ENCODE results near the gene IFNL1. TPM values are rescaled to one million over a fixed set of nuclear protein-coding genes. Genes with fewer than 3 reads are reported as not detected.
A peak's percentile ranks its signal among the peaks of the same experiment; 100 is the strongest.

Gene IFNL1
- polyA plus RNA-seq, 4 donors, result not detected

DNA sequence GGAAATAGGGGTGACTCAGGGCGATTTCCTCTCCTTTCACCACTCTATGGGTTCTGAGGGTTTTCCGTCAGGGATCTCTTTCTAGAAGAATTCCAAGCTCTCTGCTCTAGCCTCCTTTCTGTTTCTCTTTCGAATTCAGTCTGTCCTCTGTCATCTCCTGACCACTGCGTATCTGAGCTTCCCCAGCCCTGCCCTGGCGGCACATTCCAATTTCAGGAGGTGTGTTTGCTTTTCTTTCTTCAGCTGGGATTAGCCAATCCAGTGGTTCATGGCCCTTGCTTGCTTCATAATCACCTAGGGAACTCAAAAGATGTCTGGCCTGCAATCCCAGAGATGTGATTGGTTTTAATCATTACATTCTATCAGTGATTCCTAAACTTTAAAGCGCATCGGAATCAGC, 18.6 kb upstream of the IFNL1 start:
- FAIRE-seq (no peak), DNase-seq (peak; percentile 72 to 73)
- no peak overlapping the region for H3K27ac ChIP-seq (ENCODE audit: low read depth in 1 of 3, low read length in 2 of 3)

DNA sequence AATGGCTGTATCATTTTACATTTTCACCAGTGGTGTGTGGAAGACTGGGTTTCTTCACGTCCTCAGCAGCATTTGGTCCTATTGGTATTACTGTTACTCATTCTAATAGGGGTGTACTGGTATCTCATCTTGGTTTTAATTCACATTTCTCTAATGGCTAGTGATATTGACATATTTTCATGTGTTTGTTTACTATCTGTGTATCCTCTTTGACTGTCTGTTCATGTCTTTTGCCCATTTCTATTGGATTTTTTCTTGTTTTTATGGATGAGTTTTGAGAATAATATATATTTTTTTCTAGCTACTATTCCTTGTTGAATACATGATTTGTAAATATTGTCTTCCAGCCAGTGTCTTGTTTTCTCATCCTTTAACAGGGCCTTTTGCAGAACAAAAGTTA, 14.2 kb upstream of the IFNL1 start:
- DNase-seq, result no peak
- no peaks in the 10 kb centered on the region for H3K36me3 ChIP-seq (ENCODE audit: control insufficient read depth in 3 of 3, insufficient read depth in 2 of 3, low read depth in 1 of 3, low read length in 3 of 3)
- WGBS, 3 donors, result 40 to 77% (median 75%) methylated on average over 1 of the region's 1 CpG
- H3K27ac ChIP-seq (ENCODE audit: low read depth in 1 of 3, low read length in 2 of 3), result no peak overlapping the region
- H3K4me1 ChIP-seq (ENCODE audit: control insufficient read depth in 3 of 3, insufficient read depth in 2 of 3, low read depth in 1 of 3, low read length in 2 of 3), result no peaks in the 10 kb centered on the region
- no peak overlapping the region for H3K4me3 ChIP-seq (ENCODE audit: low read depth in 1 of 3, low read length in 3 of 3)
- peaks cover 0 to 12% of the 10 kb centered on the region in 2 donors for H3K9me3 ChIP-seq (ENCODE audit: control insufficient read depth in 2 of 2, insufficient read depth in 1 of 2, low read depth in 1 of 2, low read length in 1 of 2)
- FAIRE-seq, result no peak
- no peaks in the 10 kb centered on the region for H3K27me3 ChIP-seq (ENCODE audit: control insufficient read depth in 3 of 3, insufficient read depth in 3 of 3, low read length in 3 of 3)

More for the DNA sequence above, 18.6 kb upstream of the IFNL1 start:
- no peaks in the 10 kb centered on the region for H3K4me1 ChIP-seq (ENCODE audit: control insufficient read depth in 3 of 3, insufficient read depth in 2 of 3, low read depth in 1 of 3, low read length in 2 of 3)
- peaks cover 0 to 3% (median 0%) of the 10 kb centered on the region in 3 donors for H3K27me3 ChIP-seq (ENCODE audit: control insufficient read depth in 3 of 3, insufficient read depth in 3 of 3, low read length in 3 of 3)
- no peak overlapping the region for H3K4me3 ChIP-seq (ENCODE audit: low read depth in 1 of 3, low read length in 3 of 3)
- H3K36me3 ChIP-seq (ENCODE audit: control insufficient read depth in 3 of 3, insufficient read depth in 2 of 3, low read depth in 1 of 3, low read length in 3 of 3), result no peaks in the 10 kb centered on the region
- peaks cover 0 to 3% of the 10 kb centered on the region in 2 donors for H3K9me3 ChIP-seq (ENCODE audit: control insufficient read depth in 2 of 2, insufficient read depth in 1 of 2, low read depth in 1 of 2, low read length in 1 of 2)
- WGBS, 3 donors, result 35 to 62% (median 44%) methylated on average over 7 of the region's 7 CpGs

DNA sequence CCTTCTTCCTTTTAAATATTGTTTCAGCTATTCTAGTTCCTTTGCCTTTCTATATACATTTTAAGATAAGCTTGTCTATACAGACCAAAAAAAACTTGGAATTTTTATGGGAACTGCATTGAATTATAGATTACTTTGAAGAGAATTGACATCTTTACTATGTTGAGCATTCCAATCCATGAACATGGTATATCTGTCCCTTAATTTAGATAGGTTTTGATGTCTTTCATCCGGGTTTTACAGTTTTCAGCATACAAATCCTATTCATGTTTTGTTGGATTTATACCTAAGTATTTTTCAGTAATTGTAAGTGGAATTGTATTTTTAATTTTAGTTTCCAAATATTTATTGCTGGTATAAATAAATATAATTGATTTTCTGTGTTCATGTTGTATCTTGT, 12.2 kb upstream of the IFNL1 start:
- FAIRE-seq (no peak), DNase-seq (no peak)
- 82 to 97% (median 94%) methylated on average over 1 of the region's 1 CpG for WGBS, 3 donors
- peaks cover 0 to 2% (median 0%) of the 10 kb centered on the region in 3 donors for H3K27me3 ChIP-seq (ENCODE audit: control insufficient read depth in 3 of 3, insufficient read depth in 3 of 3, low read length in 3 of 3)
- H3K27ac ChIP-seq (ENCODE audit: low read depth in 1 of 3, low read length in 2 of 3), result no peak overlapping the region
- no peaks in the 10 kb centered on the region for H3K36me3 ChIP-seq (ENCODE audit: control insufficient read depth in 3 of 3, insufficient read depth in 2 of 3, low read depth in 1 of 3, low read length in 3 of 3)
- no peaks in the 10 kb centered on the region for H3K4me1 ChIP-seq (ENCODE audit: control insufficient read depth in 3 of 3, insufficient read depth in 2 of 3, low read depth in 1 of 3, low read length in 2 of 3)
- H3K4me3 ChIP-seq (ENCODE audit: low read depth in 1 of 3, low read length in 3 of 3), result no peak overlapping the region
- H3K9me3 ChIP-seq (ENCODE audit: control insufficient read depth in 2 of 2, insufficient read depth in 1 of 2, low read depth in 1 of 2, low read length in 1 of 2), result peaks cover 0 to 12% of the 10 kb centered on the region in 2 donors

DNA sequence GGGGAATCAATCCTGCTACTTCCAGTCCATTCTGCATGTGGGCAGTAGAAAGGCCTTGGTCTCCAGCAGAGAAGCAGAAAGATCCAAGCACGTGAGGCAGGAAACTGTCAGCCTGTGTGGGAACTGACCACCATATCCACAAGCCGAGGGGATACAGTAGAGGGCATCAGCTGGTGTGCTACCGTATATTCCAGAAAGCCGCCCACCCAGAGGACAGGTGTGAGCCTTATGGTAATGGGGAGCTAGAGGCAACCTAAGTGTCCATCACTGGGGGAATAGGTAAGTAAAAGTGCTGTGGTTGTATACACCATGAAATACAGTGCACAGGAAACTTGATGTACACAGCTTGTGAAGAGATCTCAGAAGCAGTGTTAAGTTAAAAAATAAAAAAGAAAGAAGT, 2.8 kb upstream of the IFNL1 start:
- no peak overlapping the region for H3K27ac ChIP-seq (ENCODE audit: low read depth in 1 of 3, low read length in 2 of 3)
- 71 to 85% (median 80%) methylated on average over 4 of the region's 4 CpGs for WGBS, 3 donors
- H3K36me3 ChIP-seq (ENCODE audit: control insufficient read depth in 3 of 3, insufficient read depth in 2 of 3, low read depth in 1 of 3, low read length in 3 of 3), result no peaks in the 10 kb centered on the region
- H3K4me1 ChIP-seq (ENCODE audit: control insufficient read depth in 3 of 3, insufficient read depth in 2 of 3, low read depth in 1 of 3, low read length in 2 of 3), result no peaks in the 10 kb centered on the region
- H3K4me3 ChIP-seq (ENCODE audit: low read depth in 1 of 3, low read length in 3 of 3), result no peak overlapping the region
- peaks cover 0 to 19% (median 2%) of the 10 kb centered on the region in 3 donors for H3K27me3 ChIP-seq (ENCODE audit: control insufficient read depth in 3 of 3, insufficient read depth in 3 of 3, low read length in 3 of 3)
- no peak for DNase-seq
- H3K9me3 ChIP-seq (ENCODE audit: control insufficient read depth in 2 of 2, insufficient read depth in 1 of 2, low read depth in 1 of 2, low read length in 1 of 2), result no peaks in the 10 kb centered on the region
- FAIRE-seq, result no peak

- WGBS, 3 donors, result 81 to 93% (median 88%) methylated on average over 4 of the region's 4 CpGs
- Histone ChIP-seq H3K27ac (ENCODE audit: low read depth in 1 of 3, low read length in 2 of 3) (no peak overlapping the region), H3K4me3 (ENCODE audit: low read depth in 1 of 3, low read length in 3 of 3) (no peak overlapping the region), H3K4me1 (ENCODE audit: control insufficient read depth in 3 of 3, insufficient read depth in 2 of 3, low read depth in 1 of 3, low read length in 2 of 3) (no peaks in the 10 kb centered on the region), H3K36me3 (ENCODE audit: control insufficient read depth in 3 of 3, insufficient read depth in 2 of 3, low read depth in 1 of 3, low read length in 3 of 3) (no peaks in the 10 kb centered on the region), H3K9me3 (ENCODE audit: control insufficient read depth in 2 of 2, insufficient read depth in 1 of 2, low read depth in 1 of 2, low read length in 1 of 2) (no peaks in the 10 kb centered on the region), H3K27me3 (ENCODE audit: control insufficient read depth in 3 of 3, insufficient read depth in 3 of 3, low read length in 3 of 3) (peaks cover 0 to 8% (median 2%) of the 10 kb centered on the region in 3 donors)
- no peak for FAIRE-seq
- DNase-seq, result no peak
These were observed 699 bp downstream of the IFNL1 start for GRCh38 chr19:39296906-39297305.

DNA sequence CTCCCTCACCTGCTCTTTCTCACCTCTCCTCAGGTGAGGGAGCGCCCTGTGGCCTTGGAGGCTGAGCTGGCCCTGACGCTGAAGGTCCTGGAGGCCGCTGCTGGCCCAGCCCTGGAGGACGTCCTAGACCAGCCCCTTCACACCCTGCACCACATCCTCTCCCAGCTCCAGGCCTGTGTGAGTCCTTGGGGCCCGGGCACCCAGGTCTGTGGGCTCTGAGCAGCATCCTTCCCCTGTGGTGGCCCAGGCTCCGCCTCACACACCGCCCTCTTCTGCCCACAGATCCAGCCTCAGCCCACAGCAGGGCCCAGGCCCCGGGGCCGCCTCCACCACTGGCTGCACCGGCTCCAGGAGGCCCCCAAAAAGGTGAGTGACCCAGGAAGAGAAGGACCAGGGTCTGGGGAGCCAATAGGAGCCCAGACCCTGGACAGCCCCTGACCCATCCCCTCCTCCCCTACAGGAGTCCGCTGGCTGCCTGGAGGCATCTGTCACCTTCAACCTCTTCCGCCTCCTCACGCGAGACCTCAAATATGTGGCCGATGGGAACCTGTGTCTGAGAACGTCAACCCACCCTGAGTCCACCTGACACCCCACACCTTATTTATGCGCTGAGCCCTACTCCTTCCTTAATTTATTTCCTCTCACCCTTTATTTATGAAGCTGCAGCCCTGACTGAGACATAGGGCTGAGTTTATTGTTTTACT, 1.9 kb downstream of the IFNL1 start:
- H3K27me3 ChIP-seq (ENCODE audit: control insufficient read depth in 3 of 3, insufficient read depth in 3 of 3, low read length in 3 of 3), result peaks cover 0 to 6% (median 2%) of the 10 kb centered on the region in 3 donors
- no peak for FAIRE-seq
- no peak overlapping the region for H3K4me3 ChIP-seq (ENCODE audit: low read depth in 1 of 3, low read length in 3 of 3)
- H3K4me1 ChIP-seq (ENCODE audit: control insufficient read depth in 3 of 3, insufficient read depth in 2 of 3, low read depth in 1 of 3, low read length in 2 of 3), result no peaks in the 10 kb centered on the region
- WGBS, 3 donors, result 58 to 78% (median 68%) methylated on average over 16 to 17 of the region's 17 CpGs
- no peaks in the 10 kb centered on the region for H3K9me3 ChIP-seq (ENCODE audit: control insufficient read depth in 2 of 2, insufficient read depth in 1 of 2, low read depth in 1 of 2, low read length in 1 of 2)
- H3K27ac ChIP-seq (ENCODE audit: low read depth in 1 of 3, low read length in 2 of 3), result no peak overlapping the region
- DNase-seq, result peak in 1 of 2 donors; percentile 50
- H3K36me3 ChIP-seq (ENCODE audit: control insufficient read depth in 3 of 3, insufficient read depth in 2 of 3, low read depth in 1 of 3, low read length in 3 of 3), result no peaks in the 10 kb centered on the region

GRCh38 chr19:39299404-39299803, 3.2 kb downstream of the IFNL1 start:
- DNase-seq (peak in 1 of 2 donors; percentile 19), FAIRE-seq (no peak)
- H3K27ac ChIP-seq (ENCODE audit: low read depth in 1 of 3, low read length in 2 of 3), result no peak overlapping the region
- H3K36me3 ChIP-seq (ENCODE audit: control insufficient read depth in 3 of 3, insufficient read depth in 2 of 3, low read depth in 1 of 3, low read length in 3 of 3), result no peaks in the 10 kb centered on the region
- peaks cover 0 to 9% (median 0%) of the 10 kb centered on the region in 3 donors for H3K27me3 ChIP-seq (ENCODE audit: control insufficient read depth in 3 of 3, insufficient read depth in 3 of 3, low read length in 3 of 3)
- H3K4me3 ChIP-seq (ENCODE audit: low read depth in 1 of 3, low read length in 3 of 3), result no peak overlapping the region
- H3K4me1 ChIP-seq (ENCODE audit: control insufficient read depth in 3 of 3, insufficient read depth in 2 of 3, low read depth in 1 of 3, low read length in 2 of 3), result peaks cover 0 to 3% (median 0%) of the 10 kb centered on the region in 3 donors
- WGBS, 3 donors, result 70 to 86% (median 84%) methylated on average over 9 of the region's 9 CpGs
- no peaks in the 10 kb centered on the region for H3K9me3 ChIP-seq (ENCODE audit: control insufficient read depth in 2 of 2, insufficient read depth in 1 of 2, low read depth in 1 of 2, low read length in 1 of 2)

- H3K27ac ChIP-seq (ENCODE audit: low read depth in 1 of 3, low read length in 2 of 3), result no peak overlapping the region
- DNase-seq, result no peak
- no peaks in the 10 kb centered on the region for H3K9me3 ChIP-seq (ENCODE audit: control insufficient read depth in 2 of 2, insufficient read depth in 1 of 2, low read depth in 1 of 2, low read length in 1 of 2)
- 91 to 94% (median 92%) methylated on average over 10 of the region's 10 CpGs for WGBS, 3 donors
- no peak for FAIRE-seq
- no peak overlapping the region for H3K4me3 ChIP-seq (ENCODE audit: low read depth in 1 of 3, low read length in 3 of 3)
- no peaks in the 10 kb centered on the region for H3K36me3 ChIP-seq (ENCODE audit: control insufficient read depth in 3 of 3, insufficient read depth in 2 of 3, low read depth in 1 of 3, low read length in 3 of 3)
- H3K27me3 ChIP-seq (ENCODE audit: control insufficient read depth in 3 of 3, insufficient read depth in 3 of 3, low read length in 3 of 3), result peaks cover 0 to 11% (median 0%) of the 10 kb centered on the region in 3 donors
- H3K4me1 ChIP-seq (ENCODE audit: control insufficient read depth in 3 of 3, insufficient read depth in 2 of 3, low read depth in 1 of 3, low read length in 2 of 3), result peaks cover 0 to 3% (median 0%) of the 10 kb centered on the region in 3 donors
These were observed 3.6 kb downstream of the IFNL1 start for GRCh38 chr19:39299832-39300231.

- Histone ChIP-seq H3K4me3 (ENCODE audit: low read depth in 1 of 3, low read length in 3 of 3) (no peak overlapping the region), H3K36me3 (ENCODE audit: control insufficient read depth in 3 of 3, insufficient read depth in 2 of 3, low read depth in 1 of 3, low read length in 3 of 3) (no peaks in the 10 kb centered on the region), H3K27ac (ENCODE audit: low read depth in 1 of 3, low read length in 2 of 3) (no peak overlapping the region), H3K27me3 (ENCODE audit: control insufficient read depth in 3 of 3, insufficient read depth in 3 of 3, low read length in 3 of 3) (peaks cover 0 to 17% (median 0%) of the 10 kb centered on the region in 3 donors), H3K9me3 (ENCODE audit: control insufficient read depth in 2 of 2, insufficient read depth in 1 of 2, low read depth in 1 of 2, low read length in 1 of 2) (no peaks in the 10 kb centered on the region), H3K4me1 (ENCODE audit: control insufficient read depth in 3 of 3, insufficient read depth in 2 of 3, low read depth in 1 of 3, low read length in 2 of 3) (peaks cover 0 to 7% (median 0%) of the 10 kb centered on the region in 3 donors)
- DNase-seq (no peak), FAIRE-seq (no peak)
- 82 to 87% (median 85%) methylated on average over 4 of the region's 4 CpGs for WGBS, 3 donors
These were observed 4.8 kb downstream of the IFNL1 start for GRCh38 chr19:39301021-39301420.

All from small intestine (tissue), 7 donors.